Choroid plexus epithelial cell (primary cell): ENCODE data around the gene FAM131B.

ENCODE experiments used
- DNase-seq: peaks from one replicate; pipeline ENCODE4 v3.0.0-alpha.2; 2010; ENCODE audit warnings: low read depth
- H3K4me3 ChIP-seq: 2 replicates; pipeline ENCODE4 v1.5.1; 2011; ENCODE audit warnings: low read depth, mild to moderate bottlenecking, control low read depth, low read length, moderate library complexity
- TF ChIP-seq, protein P1 (sequence below): conservative IDR thresholded peaks from 2 replicates; pipeline ENCODE4 v1.5.1; 2011; ENCODE audit warnings: low read depth, mild to moderate bottlenecking, control low read depth, inconsistent platforms, low read length, moderate library complexity

FAM131B gene

DNA sequence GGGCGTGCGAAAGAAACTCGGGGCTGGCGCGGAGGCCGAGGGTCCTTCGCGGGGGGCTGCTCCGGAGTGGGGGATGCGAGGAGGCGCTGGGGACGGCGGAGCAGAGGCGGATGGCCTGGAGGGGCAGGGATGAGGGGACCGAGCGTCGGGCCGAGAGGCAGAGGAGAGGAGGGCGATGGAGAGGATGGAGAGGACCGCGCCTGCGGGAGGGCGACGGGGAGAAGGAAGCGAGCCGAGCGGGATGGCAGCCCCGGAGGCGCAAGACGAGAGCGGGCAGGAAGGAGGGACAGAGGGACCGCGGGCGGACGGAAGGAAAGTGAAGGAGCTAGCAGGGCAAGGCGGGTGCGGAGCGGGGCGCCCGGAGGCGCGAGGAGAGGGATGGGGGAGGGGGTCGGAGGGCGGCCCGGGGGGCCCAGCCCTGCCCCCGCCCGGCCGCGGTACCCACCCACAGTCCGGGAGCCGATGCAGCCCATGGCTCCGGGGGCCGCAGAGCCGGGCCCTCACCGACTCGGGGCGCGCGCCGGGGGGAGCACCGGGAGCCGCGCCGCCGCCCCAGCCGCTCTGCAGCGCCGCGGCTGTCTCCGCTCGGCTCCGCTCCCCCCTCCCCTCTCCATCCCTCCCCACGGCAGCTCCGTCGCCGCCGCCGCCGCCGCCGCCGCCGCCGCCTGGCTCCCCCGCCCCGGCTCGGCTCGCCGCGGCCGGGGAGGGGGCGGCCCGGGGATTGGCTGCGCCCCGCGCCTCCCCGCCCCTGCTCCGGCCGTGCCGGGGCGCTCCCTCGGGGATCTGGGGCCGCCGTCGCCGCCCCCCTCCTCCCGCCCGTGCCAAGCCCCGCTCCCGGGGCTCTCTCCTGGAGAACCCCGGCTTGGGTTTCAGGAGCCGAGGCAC, at the start of gene FAM131B:
FAM131B (minus strand) TSS at position 583 of the 885 bp plus-strand sequence; CDS start at position 473, 110 bp downstream.
- DNase-seq = no peak
- H3K4me3 ChIP-seq = peak within 1 kb of the TSS; percentile 56
- TF ChIP-seq, protein P1, sequence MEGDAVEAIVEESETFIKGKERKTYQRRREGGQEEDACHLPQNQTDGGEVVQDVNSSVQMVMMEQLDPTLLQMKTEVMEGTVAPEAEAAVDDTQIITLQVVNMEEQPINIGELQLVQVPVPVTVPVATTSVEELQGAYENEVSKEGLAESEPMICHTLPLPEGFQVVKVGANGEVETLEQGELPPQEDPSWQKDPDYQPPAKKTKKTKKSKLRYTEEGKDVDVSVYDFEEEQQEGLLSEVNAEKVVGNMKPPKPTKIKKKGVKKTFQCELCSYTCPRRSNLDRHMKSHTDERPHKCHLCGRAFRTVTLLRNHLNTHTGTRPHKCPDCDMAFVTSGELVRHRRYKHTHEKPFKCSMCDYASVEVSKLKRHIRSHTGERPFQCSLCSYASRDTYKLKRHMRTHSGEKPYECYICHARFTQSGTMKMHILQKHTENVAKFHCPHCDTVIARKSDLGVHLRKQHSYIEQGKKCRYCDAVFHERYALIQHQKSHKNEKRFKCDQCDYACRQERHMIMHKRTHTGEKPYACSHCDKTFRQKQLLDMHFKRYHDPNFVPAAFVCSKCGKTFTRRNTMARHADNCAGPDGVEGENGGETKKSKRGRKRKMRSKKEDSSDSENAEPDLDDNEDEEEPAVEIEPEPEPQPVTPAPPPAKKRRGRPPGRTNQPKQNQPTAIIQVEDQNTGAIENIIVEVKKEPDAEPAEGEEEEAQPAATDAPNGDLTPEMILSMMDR = no peak

DNA sequence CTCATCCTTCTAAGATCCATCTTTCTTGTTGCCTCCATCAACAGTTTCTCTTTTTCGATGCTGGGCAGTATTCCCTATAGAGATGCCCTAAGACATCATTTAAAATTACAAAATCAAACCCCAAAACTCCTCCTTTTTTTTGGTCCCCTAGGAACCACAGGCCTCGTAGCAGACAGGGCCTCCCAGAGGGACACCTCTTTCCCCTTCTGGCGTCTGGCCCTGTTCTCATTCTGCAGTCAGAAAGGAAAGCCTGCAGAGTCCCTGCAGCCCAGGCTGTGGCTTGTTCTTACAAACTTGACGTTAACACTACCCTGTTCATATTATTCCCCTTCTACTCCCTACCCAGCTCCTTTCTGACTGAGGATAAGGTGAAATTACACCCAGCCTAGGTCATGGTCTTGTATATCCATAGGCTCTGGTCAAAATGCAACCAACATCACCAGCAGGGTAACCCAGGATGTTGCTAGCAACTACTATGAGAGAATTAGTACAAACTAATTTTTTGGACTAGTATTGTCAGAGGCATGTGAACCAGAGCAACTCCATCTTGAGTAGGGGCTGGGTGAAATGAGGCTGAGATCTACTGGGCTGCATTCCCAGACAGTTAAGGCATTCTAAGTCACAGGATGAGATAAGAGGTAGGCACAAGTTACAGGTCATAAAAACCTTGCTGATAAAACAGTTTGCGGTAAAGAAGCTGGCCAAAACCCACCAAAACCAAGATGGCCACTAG, 49.6 kb upstream of the FAM131B start:
- DNase-seq = no peak
- no peak overlapping the region for H3K4me3 ChIP-seq
- TF ChIP-seq, protein P1 = no peak

DNA sequence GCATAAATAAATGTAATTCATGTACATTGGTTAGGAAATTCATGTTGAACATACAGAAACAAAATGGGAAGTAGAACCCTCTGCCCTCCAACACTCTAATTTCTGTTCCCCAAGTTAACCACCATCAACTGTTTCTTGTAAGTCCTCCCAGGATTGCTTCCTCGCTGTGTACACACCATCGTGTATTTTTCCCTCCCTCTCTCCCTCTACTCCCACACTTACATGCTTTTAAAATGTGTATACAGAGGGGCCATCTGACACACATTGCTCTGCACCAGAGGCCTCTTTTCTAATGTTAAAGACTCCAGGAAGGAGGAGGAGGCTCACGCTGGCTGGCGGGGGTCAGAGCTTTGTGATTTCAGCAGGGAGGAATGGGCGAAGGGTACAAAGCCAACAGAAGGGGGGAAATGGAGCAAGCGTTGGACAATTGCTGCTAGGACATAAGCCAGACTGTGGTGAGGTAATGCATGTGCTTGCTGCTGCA, 48.0 kb upstream of the FAM131B start:
- TF ChIP-seq, protein P1 = no peak
- no peak overlapping the region for H3K4me3 ChIP-seq

DNA sequence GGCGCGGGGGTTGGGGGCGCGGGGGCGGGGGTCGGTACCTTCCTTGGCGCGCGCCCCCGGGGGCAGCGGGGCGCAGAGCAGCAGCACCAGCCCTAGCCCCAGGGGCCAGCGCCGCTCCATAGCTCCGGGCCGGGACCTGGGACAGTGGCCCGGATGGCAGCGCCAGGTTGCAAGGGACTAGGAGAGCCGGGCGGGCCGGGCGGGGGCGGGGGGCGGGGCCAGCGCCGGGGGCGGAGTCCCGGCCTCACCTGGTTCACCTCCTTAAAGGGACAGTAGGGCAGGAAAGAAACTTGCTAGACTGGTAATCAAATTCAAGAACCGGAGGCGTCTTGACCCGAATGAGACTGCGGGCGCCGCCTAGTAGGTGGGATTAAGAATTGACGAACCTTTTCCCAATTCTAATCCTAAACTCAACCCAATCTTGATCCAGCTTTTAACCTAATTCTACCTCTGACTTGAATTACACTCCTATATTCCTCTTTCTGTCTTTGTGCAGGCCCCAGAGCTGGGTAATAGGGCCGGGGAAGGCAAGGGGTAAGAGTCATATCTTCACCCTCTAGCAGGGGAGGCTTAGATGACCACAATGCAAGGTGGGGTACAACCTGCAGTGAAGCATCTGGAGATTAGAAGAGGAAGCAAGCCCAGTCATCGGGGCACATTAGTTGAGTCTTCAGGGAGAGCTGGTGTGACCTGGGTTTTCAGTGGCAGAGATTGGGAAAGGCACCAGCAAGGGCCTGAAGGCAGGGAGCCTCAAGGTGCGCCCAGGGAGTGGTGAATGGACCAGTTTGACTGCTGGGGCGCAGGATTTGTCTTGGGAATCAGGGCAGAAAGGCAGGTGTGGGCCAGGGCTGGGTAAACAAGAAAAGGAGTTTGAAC, 46.4 kb upstream of the FAM131B start, which contains the start of gene EPHA1:
EPHA1 (minus strand) TSS at position 171 of the 876 bp plus-strand sequence; CDS start at position 120, 51 bp downstream.
- H3K4me3 ChIP-seq = no peak within 1 kb of the TSS
- DNase-seq = no peak
- TF ChIP-seq, protein P1 = peak; percentile 49

More for the DNA sequence above, 48.0 kb upstream of the FAM131B start:
- DNase-seq = no peak

DNA sequence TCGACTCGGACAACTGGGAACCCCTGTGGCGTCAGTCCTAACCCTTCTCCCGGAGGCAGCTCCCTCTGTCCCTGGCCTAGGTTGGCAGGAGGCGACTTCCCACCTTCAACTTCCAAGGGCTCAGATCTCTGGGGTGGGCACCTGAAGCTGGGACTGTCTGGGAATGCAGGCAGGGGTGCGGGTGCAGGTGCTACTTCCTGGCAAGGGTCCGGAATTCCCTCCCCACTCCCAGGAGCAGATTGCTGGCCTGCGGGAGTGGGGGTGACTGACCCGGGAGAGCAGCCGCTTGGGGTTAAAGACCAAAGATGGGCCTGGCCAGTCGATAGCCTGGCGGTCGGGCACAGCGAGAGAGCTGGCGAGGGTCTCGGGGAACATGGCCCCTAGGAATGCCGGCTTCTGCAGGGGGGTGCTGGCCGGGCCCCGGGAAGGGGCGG, 45.8 kb upstream of the FAM131B start:
- H3K4me3 ChIP-seq = no peak overlapping the region
- TF ChIP-seq, protein P1 = no peak
- no peak for DNase-seq
